Measurements from ENCODE around the gene HOXA9. TPM values are rescaled to one million over a fixed set of nuclear protein-coding genes. Genes with fewer than 3 reads are reported as not detected.
A peak's percentile ranks its signal among the peaks of the same experiment; 100 is the strongest.

HOXA9 gene
- total RNA-seq, 6 donors from 2014 or later, result 0.30 to 6.1 (median 0.49) TPM; not detected in 1

GRCh38 chr7:27182861-27183681 lies 17.7 kb upstream of the HOXA9 start:
- peak in 1 of 2 donors; percentile 52 for DNase-seq
- H3K27ac ChIP-seq, result no peak overlapping the region
- H3K9me3 ChIP-seq, result no peaks in the 10 kb centered on the region
- H3K36me3 ChIP-seq, result no peaks in the 10 kb centered on the region
- no peak overlapping the region for H3K4me3 ChIP-seq
- H3K4me1 ChIP-seq, result peaks cover 35 to 46% (median 35%) of the 10 kb centered on the region in 4 donors
- 13 to 18% methylated on average over 19 to 39 of the region's 39 CpGs for WGBS, 2 donors
- TF ChIP-seq POLR2AphosphoS5 (IDR thresholded peaks at IDR 0.05) (no peak), CTCF (IDR thresholded peaks at IDR 0.05) (no peak), EP300 (IDR thresholded peaks at IDR 0.05) (no peak), POLR2A (IDR thresholded peaks at IDR 0.05) (no peak)
- no peak for ATAC-seq (ENCODE audit: low FRiP score in 2 of 2)
- H3K27me3 ChIP-seq, result peaks cover 0 to 91% (median 61%) of the 10 kb centered on the region in 4 donors

GRCh38 chr7:27182285-27182841 lies 17.0 kb upstream of the HOXA9 start:
- Histone ChIP-seq H3K36me3 (no peaks in the 10 kb centered on the region), H3K4me1 (peaks cover 29 to 41% (median 31%) of the 10 kb centered on the region in 4 donors), H3K4me3 (no peak overlapping the region), H3K27me3 (peaks cover 0 to 90% (median 56%) of the 10 kb centered on the region in 4 donors), H3K27ac (no peak overlapping the region), H3K9me3 (no peaks in the 10 kb centered on the region)
- DNase-seq, result no peak
- WGBS, 2 donors, result 21 to 32% methylated on average over 4 of the region's 4 CpGs
- TF ChIP-seq POLR2A (IDR thresholded peaks at IDR 0.05), result no peak
- no peak for TF ChIP-seq EP300 (IDR thresholded peaks at IDR 0.05)
- TF ChIP-seq CTCF (IDR thresholded peaks at IDR 0.05), result no peak
- no peak for TF ChIP-seq POLR2AphosphoS5 (IDR thresholded peaks at IDR 0.05)
- ATAC-seq (ENCODE audit: low FRiP score in 2 of 2), result no peak

GRCh38 chr7:27181795-27182275 lies 16.5 kb upstream of the HOXA9 start:
- TF ChIP-seq CTCF (IDR thresholded peaks at IDR 0.05), result no peak
- Histone ChIP-seq H3K9me3 (no peaks in the 10 kb centered on the region), H3K4me1 (peaks cover 29 to 41% (median 31%) of the 10 kb centered on the region in 4 donors), H3K4me3 (no peak overlapping the region), H3K27me3 (peaks cover 0 to 91% (median 56%) of the 10 kb centered on the region in 4 donors), H3K27ac (no peak overlapping the region), H3K36me3 (no peaks in the 10 kb centered on the region)
- WGBS, 2 donors, result 50 to 51% methylated on average over 4 of the region's 4 CpGs
- DNase-seq, result no peak
- no peak for ATAC-seq (ENCODE audit: low FRiP score in 2 of 2)

- no peak for ATAC-seq (ENCODE audit: low FRiP score in 2 of 2)
- H3K4me1 ChIP-seq, result peaks cover 26 to 41% (median 31%) of the 10 kb centered on the region in 4 donors
- DNase-seq, result peak in 1 of 2 donors; percentile 34
- 57 to 84% methylated on average over 6 to 12 of the region's 12 CpGs for WGBS, 2 donors
- peaks cover 0 to 91% (median 54%) of the 10 kb centered on the region in 4 donors for H3K27me3 ChIP-seq
- no peaks in the 10 kb centered on the region for H3K36me3 ChIP-seq
- H3K4me3 ChIP-seq, result no peak overlapping the region
- H3K9me3 ChIP-seq, result no peaks in the 10 kb centered on the region
- TF ChIP-seq POLR2AphosphoS5 (IDR thresholded peaks at IDR 0.05) (no peak), EP300 (IDR thresholded peaks at IDR 0.05) (no peak), POLR2A (IDR thresholded peaks at IDR 0.05) (no peak), CTCF (IDR thresholded peaks at IDR 0.05) (no peak)
- no peak overlapping the region for H3K27ac ChIP-seq
Observed at GRCh38 chr7:27180431-27181420, 15.4 kb upstream of the HOXA9 start.
